Stimulated activated CD4-positive, alpha-beta T cell treated with anti-CD3 and anti-CD28 coated beads, TNF-alpha, amount 100 ng/mL, for 4 hours (primary cell): ENCODE measurements around the gene BTBD10.

ENCODE experiments used
- DNase-seq, 3 experiments: peaks; one replicate each; pipeline ENCODE4 v3.0.0-alpha.2; 2020; ENCODE audit warnings: low read depth in 3 of 3

The BTBD10 gene

GRCh38 chr11:13339195-13340153 is 123.5 kb downstream of the BTBD10 start:
- peak in 1 of 3 experiments; percentile 13 for DNase-seq

GRCh38 chr11:13338427-13339069 is 124.5 kb downstream of the BTBD10 start:
- DNase-seq, result no peak

- no peak for DNase-seq
These were observed 125.0 kb downstream of the BTBD10 start for GRCh38 chr11:13338019-13338426.
